ENCODE results near the gene ESRRA. TPM values are rescaled to one million over a fixed set of nuclear protein-coding genes. Genes with fewer than 3 reads are reported as not detected.

ESRRA gene
- total and polyA plus RNA-seq, 9 of the 15 experiments (the other 6 are each of a cell fraction or from before 2014, with no cell fraction given): 0.27 to 89.7 (median 23.7) TPM

DNA sequence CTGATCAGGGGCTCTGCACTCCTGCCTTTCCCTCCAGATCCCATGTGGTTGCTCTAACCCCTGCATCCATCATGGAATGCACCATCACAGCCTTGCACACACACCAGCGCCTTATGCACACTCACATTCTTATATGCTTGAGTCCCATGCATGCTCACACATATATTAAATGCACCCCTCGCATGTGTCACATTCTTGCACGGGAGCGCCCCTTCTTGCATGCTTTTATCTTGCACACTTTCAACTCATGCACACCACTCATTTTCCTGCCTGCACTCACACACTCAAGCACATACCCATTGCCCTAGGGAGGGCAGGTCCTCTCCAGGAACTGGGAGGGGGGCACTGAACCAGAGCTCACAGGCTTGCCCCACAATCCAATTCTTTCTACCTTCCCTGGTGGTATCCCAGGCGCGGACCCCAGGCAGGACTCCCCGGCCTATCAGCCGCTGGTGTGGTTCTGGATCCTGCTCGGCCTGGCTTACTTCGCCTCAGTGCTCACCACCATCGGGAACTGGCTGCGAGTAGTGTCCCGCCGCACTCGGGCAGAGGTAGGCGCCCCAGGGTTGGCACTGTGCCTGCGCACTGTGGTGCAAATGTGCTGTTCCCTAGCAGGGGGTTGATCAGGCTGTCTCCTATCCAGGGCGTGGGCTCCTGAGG is 7.5 kb upstream of the ESRRA start:
- FAIRE-seq (no peak), DNase-seq (ENCODE audit: extremely low read depth in 1 of 4, low spot score in 3 of 4) (no peak), ATAC-seq (no peak)
- Histone ChIP-seq H3K9me3 (replicated peaks; ENCODE audit: control insufficient read depth, insufficient read depth, low read depth, low read length) (no peaks in the 10 kb centered on the region), H3K79me2 (ENCODE audit: control insufficient read depth, insufficient read depth, low read length) (no peaks in the 10 kb centered on the region), H3K9ac (ENCODE audit: insufficient read depth in 1 of 2, low read depth in 2 of 2, low read length in 2 of 2) (no peak overlapping the region), H3K4me1 (replicated peaks in 1 of 2; ENCODE audit: control insufficient read depth in 2 of 2, insufficient read depth in 2 of 2, low read length in 2 of 2) (peaks cover 3 to 38% of the 10 kb centered on the region in 2 experiments; a peak in 4 of 5 replicates), H3K4me2 (ENCODE audit: insufficient read depth, low read length) (no peak overlapping the region), H3K4me3 (no peak overlapping the region), H3K36me3 (ENCODE audit: control insufficient read depth, insufficient read depth, low read length) (no peaks in the 10 kb centered on the region), H3K27ac (ENCODE audit: extremely low read depth, low read depth, low read length) (no peak overlapping the region), H3K9me1 (ENCODE audit: control insufficient read depth, insufficient read depth, low read length) (no peaks in the 10 kb centered on the region), H2AFZ (ENCODE audit: low read depth, low read length) (no peak overlapping the region), H3K27me3 (ENCODE audit: control insufficient read depth in 2 of 2, insufficient read depth in 2 of 2, low read length in 2 of 2) (peaks cover 42 to 49% of the 10 kb centered on the region in 2 experiments), H4K20me1 (replicated peaks; ENCODE audit: control insufficient read depth, insufficient read depth, low read length) (no peaks in the 10 kb centered on the region; the same call in 1 of the 2 replicates)
- TF ChIP-seq THRAP3 (IDR thresholded peaks at IDR 0.05; ENCODE audit: borderline replicate concordance) (no peak), NFIC (IDR thresholded peaks at IDR 0.05) (0 out of 2 replicates have a peak, but pooled peaks have one; percentile 10), DDX20 (tag; IDR thresholded peaks at IDR 0.05; ENCODE audit: low read depth) (no peak)
- WGBS (ENCODE audit: insufficient coverage, low coverage, missing lambda C conversion rate): 36% methylated on average over 18 of the region's 18 CpGs
- in situ Hi-C loops (cut with MboI) (no loop called here), intact Hi-C loops (cut with micrococcal nuclease) (no loop called here)
- ChIA-PET POLR2A (no interaction called here), CTCF (ENCODE audit: low intra/inter-chr PET ratio) (no interaction called here)
- no TSS peak for BruUV-seq (replicated peaks)

- ChIA-PET CTCF (ENCODE audit: low intra/inter-chr PET ratio) (no interaction called here), POLR2A (interaction anchor here (0.7 kb wide), 1 partner anchor 103 kb away, joined by 3 read pairs; no protein-coding TSS in a partner anchor)
- H2AFZ ChIP-seq (ENCODE audit: low read depth, low read length): no peak overlapping the region
- H4K20me1 ChIP-seq (replicated peaks; ENCODE audit: control insufficient read depth, insufficient read depth, low read length): no peaks in the 10 kb centered on the region; the same call in 1 of the 2 replicates
- H3K4me3 ChIP-seq: no peak overlapping the region
- H3K79me2 ChIP-seq (ENCODE audit: control insufficient read depth, insufficient read depth, low read length): no peaks in the 10 kb centered on the region
- H3K27ac ChIP-seq (ENCODE audit: extremely low read depth, low read depth, low read length): no peak overlapping the region
- no peak for DNase-seq (ENCODE audit: extremely low read depth in 1 of 4, low spot score in 3 of 4)
- H3K4me1 ChIP-seq (replicated peaks in 1 of 2; ENCODE audit: control insufficient read depth in 2 of 2, insufficient read depth in 2 of 2, low read length in 2 of 2): peaks cover 15 to 48% of the 10 kb centered on the region in 2 experiments
- intact Hi-C loops (cut with micrococcal nuclease) (no loop called here), in situ Hi-C loops (cut with MboI) (no loop called here)
- H3K4me2 ChIP-seq (ENCODE audit: insufficient read depth, low read length): no peak overlapping the region
- no peaks in the 10 kb centered on the region for H3K9me1 ChIP-seq (ENCODE audit: control insufficient read depth, insufficient read depth, low read length)
- BruUV-seq (replicated peaks): no TSS peak
- H3K36me3 ChIP-seq (ENCODE audit: control insufficient read depth, insufficient read depth, low read length): no peaks in the 10 kb centered on the region
- no peak for ATAC-seq
- no peaks in the 10 kb centered on the region for H3K9me3 ChIP-seq (replicated peaks; ENCODE audit: control insufficient read depth, insufficient read depth, low read depth, low read length)
- FAIRE-seq: no peak
- peaks cover 34 to 36% of the 10 kb centered on the region in 2 experiments for H3K27me3 ChIP-seq (ENCODE audit: control insufficient read depth in 2 of 2, insufficient read depth in 2 of 2, low read length in 2 of 2)
- WGBS (ENCODE audit: insufficient coverage, low coverage, missing lambda C conversion rate): 56% methylated on average over 21 of the region's 60 CpGs
- no peak overlapping the region for H3K9ac ChIP-seq (ENCODE audit: insufficient read depth in 1 of 2, low read depth in 2 of 2, low read length in 2 of 2)
- TF ChIP-seq ZNF318 (IDR thresholded peaks at IDR 0.05; ENCODE audit: borderline replicate concordance in 1 of 2, low read depth in 1 of 2): no peak
Measured at GRCh38 chr11:64298966-64299846, 6.1 kb upstream of the ESRRA start.
